ENCODE measurements around the gene EXOC6B.

The EXOC6B gene

GRCh38 chr2:72574886-72575285, 250.9 kb downstream of the EXOC6B start:
- H3K27ac ChIP-seq = no peak overlapping the region
- no peak for DNase-seq (ENCODE audit: low spot score)
- no peak for TF ChIP-seq CTCF (conservative IDR thresholded peaks at IDR 0.05; ENCODE audit: low read depth)
- ChIA-PET POLR2A (ENCODE audit: low non-redundant PET) (no interaction called here), CTCF (no interaction called here)

- ChIA-PET CTCF (no interaction called here), POLR2A (ENCODE audit: low non-redundant PET) (no interaction called here)
- no peak overlapping the region for H3K27ac ChIP-seq
- no peak for DNase-seq (ENCODE audit: low spot score)
- no peak for TF ChIP-seq CTCF (conservative IDR thresholded peaks at IDR 0.05; ENCODE audit: low read depth)
Measured at GRCh38 chr2:72573232-72573631, 252.6 kb downstream of the EXOC6B start.

GRCh38 chr2:72572501-72572900, 253.3 kb downstream of the EXOC6B start:
- no peak for DNase-seq (ENCODE audit: low spot score)
- H3K27ac ChIP-seq = no peak overlapping the region
- ChIA-PET CTCF (no interaction called here), POLR2A (ENCODE audit: low non-redundant PET) (no interaction called here)
- no peak for TF ChIP-seq CTCF (conservative IDR thresholded peaks at IDR 0.05; ENCODE audit: low read depth)

- no peak overlapping the region for H3K27ac ChIP-seq
- TF ChIP-seq CTCF (conservative IDR thresholded peaks at IDR 0.05; ENCODE audit: low read depth) = no peak
- CTCF ChIA-PET = no interaction called here
- POLR2A ChIA-PET (ENCODE audit: low non-redundant PET) = no interaction called here
- DNase-seq (ENCODE audit: low spot score) = no peak
Measured at GRCh38 chr2:72570413-72570812, 255.4 kb downstream of the EXOC6B start.

GRCh38 chr2:72562451-72563153, 263.2 kb downstream of the EXOC6B start:
- no peak for DNase-seq (ENCODE audit: low spot score)
- CTCF ChIA-PET = interaction anchor here (1.0 kb wide), 1 partner anchor 17 kb away, joined by 3 read pairs; no protein-coding TSS in a partner anchor
- no peak overlapping the region for H3K27ac ChIP-seq
- POLR2A ChIA-PET (ENCODE audit: low non-redundant PET) = no interaction called here
- TF ChIP-seq CTCF (conservative IDR thresholded peaks at IDR 0.05; ENCODE audit: low read depth) = no peak

- POLR2A ChIA-PET (ENCODE audit: low non-redundant PET) = no interaction called here
- no peak for TF ChIP-seq CTCF (conservative IDR thresholded peaks at IDR 0.05; ENCODE audit: low read depth)
- H3K27ac ChIP-seq = no peak overlapping the region
- no peak for DNase-seq (ENCODE audit: low spot score)
- CTCF ChIA-PET = interaction anchor here (0.6 to 1.0 kb wide), 2 partner anchors 18 to 60 kb away, joined by 3 read pairs; no protein-coding TSS in a partner anchor
Measured at GRCh38 chr2:72561621-72562318, 264.1 kb downstream of the EXOC6B start.
